Mucosa of stomach (tissue), 1 donor: Measurements from ENCODE around the gene SEMA4C.

ENCODE experiments used
- H3K27me3 ChIP-seq: one replicate; pipeline ENCODE4 v1.7.0; 2013; ENCODE audit warnings: mild to moderate bottlenecking, low read length; ENCODE audit not compliant: control insufficient read depth, insufficient read depth
- H3K36me3 ChIP-seq: one replicate; pipeline ENCODE4 v1.7.0; 2013; ENCODE audit warnings: low read length; ENCODE audit not compliant: control insufficient read depth, insufficient read depth
- H3K4me1 ChIP-seq: one replicate; pipeline ENCODE4 v1.7.0; 2013; ENCODE audit warnings: mild to moderate bottlenecking, low read length; ENCODE audit not compliant: control insufficient read depth, insufficient read depth
- H3K4me3 ChIP-seq: one replicate; pipeline ENCODE4 v1.7.0; 2013; ENCODE audit warnings: low read length
- H3K9ac ChIP-seq: one replicate; pipeline ENCODE4 v1.7.0; 2013; ENCODE audit warnings: mild to moderate bottlenecking, low read length, moderate library complexity
- H3K9me3 ChIP-seq: one replicate; pipeline ENCODE4 v1.7.0; 2013; ENCODE audit warnings: mild to moderate bottlenecking, low read length, moderate library complexity; ENCODE audit not compliant: control insufficient read depth
- donor health status: Pancreatic carcinoma.

The SEMA4C gene

DNA sequence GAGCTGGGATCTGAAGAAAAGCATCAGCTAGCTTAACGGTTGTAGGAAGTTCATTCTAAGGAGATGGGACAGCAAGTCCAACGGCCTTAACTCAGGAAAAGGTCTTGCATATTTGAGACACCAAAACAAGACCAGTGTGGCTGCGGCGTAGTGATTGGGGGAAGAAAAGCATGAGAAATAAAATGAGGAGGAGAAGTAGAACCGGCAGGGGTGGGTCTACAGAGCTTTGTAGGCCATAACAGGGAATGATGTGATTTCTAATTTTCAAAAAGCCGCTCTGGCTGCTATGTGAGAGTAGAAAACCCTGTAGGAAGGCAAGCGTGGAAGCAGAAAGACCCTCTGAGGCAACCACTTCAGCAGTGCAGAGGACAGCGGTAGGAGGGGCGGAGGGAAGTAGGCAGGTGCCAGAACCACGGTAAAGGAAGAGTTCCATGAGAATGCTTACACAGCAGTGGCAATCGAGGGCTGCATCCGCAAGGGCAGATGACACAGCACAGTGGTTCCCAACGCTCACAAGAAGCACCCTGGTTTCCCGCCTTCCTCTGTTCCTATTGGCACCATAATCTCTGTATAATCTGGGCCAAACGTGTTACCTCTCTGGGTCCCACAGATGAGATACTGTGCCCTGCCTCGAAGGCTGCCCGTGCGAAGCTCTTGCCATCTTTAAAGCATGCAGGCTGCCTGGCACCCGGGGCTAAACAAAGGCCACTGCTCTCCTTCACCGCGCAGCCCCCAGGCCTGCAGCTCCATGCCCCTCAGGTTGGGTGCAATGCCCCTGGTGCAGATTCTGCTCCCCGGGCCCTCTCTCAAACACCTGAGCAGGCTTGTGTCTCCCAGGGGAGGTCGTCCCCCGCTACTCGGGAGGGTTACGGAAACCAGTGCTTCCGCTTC, 12.9 kb downstream of the SEMA4C start:
- no peaks in the 10 kb centered on the region for H3K9me3 ChIP-seq
- peak overlapping the region; percentile 78 for H3K9ac ChIP-seq
- H3K4me1 ChIP-seq, result peaks cover 7% of the 10 kb centered on the region
- H3K27me3 ChIP-seq, result no peaks in the 10 kb centered on the region
- peak overlapping the region; percentile 82 for H3K4me3 ChIP-seq
- peaks cover 5% of the 10 kb centered on the region for H3K36me3 ChIP-seq

- Histone ChIP-seq H3K9ac (no peak overlapping the region), H3K36me3 (peaks cover 9% of the 10 kb centered on the region), H3K4me3 (no peak overlapping the region), H3K9me3 (no peaks in the 10 kb centered on the region), H3K27me3 (no peaks in the 10 kb centered on the region), H3K4me1 (peaks cover 7% of the 10 kb centered on the region)
Measured at GRCh38 chr2:96853321-96853720, 16.6 kb downstream of the SEMA4C start.

GRCh38 chr2:96852667-96853066, 17.2 kb downstream of the SEMA4C start:
- Histone ChIP-seq H3K4me1 (peaks cover 7% of the 10 kb centered on the region), H3K36me3 (peaks cover 9% of the 10 kb centered on the region), H3K4me3 (no peak overlapping the region), H3K9me3 (no peaks in the 10 kb centered on the region), H3K27me3 (no peaks in the 10 kb centered on the region), H3K9ac (no peak overlapping the region)

DNA sequence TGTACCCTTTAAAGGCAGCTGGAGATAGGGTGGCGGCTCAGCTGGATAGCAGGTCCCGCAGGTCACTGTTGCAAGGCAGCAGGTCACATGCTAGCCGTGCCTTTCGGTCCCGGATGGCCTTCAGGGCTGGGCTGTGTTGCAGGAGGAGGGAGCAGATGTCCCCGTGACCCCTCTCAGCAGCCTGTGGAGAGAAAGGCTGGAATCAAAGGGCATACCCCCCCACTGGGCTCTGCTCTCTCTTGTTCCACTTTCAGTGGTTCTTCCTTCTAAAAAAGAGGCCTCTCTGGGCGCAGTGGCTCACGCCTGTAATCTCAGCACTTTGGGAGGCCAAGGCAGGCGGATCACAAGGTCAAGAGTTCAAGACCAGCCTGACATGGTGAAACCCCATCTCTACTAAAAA, 21.6 kb downstream of the SEMA4C start:
- Histone ChIP-seq H3K9me3 (no peaks in the 10 kb centered on the region), H3K4me1 (no peaks in the 10 kb centered on the region), H3K36me3 (peaks cover 9% of the 10 kb centered on the region), H3K27me3 (no peaks in the 10 kb centered on the region), H3K9ac (no peak overlapping the region), H3K4me3 (no peak overlapping the region)

- H3K4me3 ChIP-seq, result no peak overlapping the region
Measured at GRCh38 chr2:96847586-96847985, 22.3 kb downstream of the SEMA4C start.

DNA sequence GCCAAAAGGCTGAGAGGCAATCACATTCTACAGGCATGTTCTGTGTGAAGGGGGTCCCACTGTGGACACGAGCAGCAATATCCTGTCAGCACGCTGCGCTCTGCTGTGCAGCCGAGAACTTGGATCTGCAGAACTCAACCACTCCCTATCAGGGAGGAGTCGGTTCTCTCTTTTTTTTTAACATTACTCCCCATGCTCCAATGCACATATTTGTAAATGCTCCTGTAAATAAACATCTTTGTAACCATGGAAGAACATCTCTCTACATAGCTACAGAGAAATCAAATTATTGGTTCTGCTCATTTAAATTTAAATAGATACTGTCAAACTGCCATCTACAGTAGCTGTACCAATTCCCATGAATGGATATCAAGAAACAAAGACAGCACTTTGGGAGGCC, 23.1 kb downstream of the SEMA4C start:
- Histone ChIP-seq H3K36me3 (peaks cover 4% of the 10 kb centered on the region), H3K27me3 (no peaks in the 10 kb centered on the region), H3K4me3 (no peak overlapping the region), H3K4me1 (no peaks in the 10 kb centered on the region), H3K9me3 (no peaks in the 10 kb centered on the region), H3K9ac (no peak overlapping the region)

More at GRCh38 chr2:96847586-96847985, 22.3 kb downstream of the SEMA4C start:
- Histone ChIP-seq H3K9ac (no peak overlapping the region), H3K4me1 (no peaks in the 10 kb centered on the region), H3K9me3 (no peaks in the 10 kb centered on the region), H3K27me3 (no peaks in the 10 kb centered on the region), H3K36me3 (peaks cover 5% of the 10 kb centered on the region)

- no peaks in the 10 kb centered on the region for H3K36me3 ChIP-seq
- H3K27me3 ChIP-seq, result no peaks in the 10 kb centered on the region
- no peak overlapping the region for H3K4me3 ChIP-seq
- no peak overlapping the region for H3K9ac ChIP-seq
- H3K4me1 ChIP-seq, result peaks cover 6% of the 10 kb centered on the region
- no peaks in the 10 kb centered on the region for H3K9me3 ChIP-seq
Measured at GRCh38 chr2:96844405-96844808, 25.5 kb downstream of the SEMA4C start.

GRCh38 chr2:96843538-96844268, 26.2 kb downstream of the SEMA4C start, which contains the start of gene ANKRD23:
ANKRD23 (minus strand) TSS chr2:96844021; CDS start chr2:96843992, 29 bp downstream.
- H3K4me1 ChIP-seq, result peaks cover 13% of the 10 kb centered on the region
- no peak within 1 kb of the TSS for H3K4me3 ChIP-seq
- H3K36me3 ChIP-seq, result no peaks in the 10 kb centered on the region
- no peaks in the 10 kb centered on the region for H3K27me3 ChIP-seq
- no peaks in the 10 kb centered on the region for H3K9me3 ChIP-seq
- no peak within 1 kb of the TSS for H3K9ac ChIP-seq

DNA sequence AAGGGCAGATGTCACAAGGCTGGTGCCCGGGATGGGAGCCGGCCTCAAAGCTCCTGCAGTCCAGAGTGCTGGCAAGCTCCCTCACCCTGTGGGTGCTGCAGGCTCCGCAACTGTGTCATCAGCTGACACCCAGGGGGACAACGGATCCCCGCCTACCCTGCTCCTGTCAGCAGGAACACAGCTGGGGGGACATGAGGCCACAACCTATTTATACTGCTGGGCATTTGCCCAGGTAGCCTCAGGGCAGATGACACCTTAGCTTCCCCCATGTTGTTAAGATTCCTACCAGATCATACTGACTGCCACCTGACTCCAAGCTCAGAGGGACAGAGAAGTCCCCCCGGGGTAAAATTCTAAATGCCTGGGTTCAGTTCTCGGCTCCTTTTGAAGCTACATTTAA, 27.3 kb downstream of the SEMA4C start:
- no peaks in the 10 kb centered on the region for H3K27me3 ChIP-seq
- peaks cover 14% of the 10 kb centered on the region for H3K4me1 ChIP-seq
- no peaks in the 10 kb centered on the region for H3K9me3 ChIP-seq
- no peak overlapping the region for H3K4me3 ChIP-seq
- no peak overlapping the region for H3K9ac ChIP-seq
- no peaks in the 10 kb centered on the region for H3K36me3 ChIP-seq

DNA sequence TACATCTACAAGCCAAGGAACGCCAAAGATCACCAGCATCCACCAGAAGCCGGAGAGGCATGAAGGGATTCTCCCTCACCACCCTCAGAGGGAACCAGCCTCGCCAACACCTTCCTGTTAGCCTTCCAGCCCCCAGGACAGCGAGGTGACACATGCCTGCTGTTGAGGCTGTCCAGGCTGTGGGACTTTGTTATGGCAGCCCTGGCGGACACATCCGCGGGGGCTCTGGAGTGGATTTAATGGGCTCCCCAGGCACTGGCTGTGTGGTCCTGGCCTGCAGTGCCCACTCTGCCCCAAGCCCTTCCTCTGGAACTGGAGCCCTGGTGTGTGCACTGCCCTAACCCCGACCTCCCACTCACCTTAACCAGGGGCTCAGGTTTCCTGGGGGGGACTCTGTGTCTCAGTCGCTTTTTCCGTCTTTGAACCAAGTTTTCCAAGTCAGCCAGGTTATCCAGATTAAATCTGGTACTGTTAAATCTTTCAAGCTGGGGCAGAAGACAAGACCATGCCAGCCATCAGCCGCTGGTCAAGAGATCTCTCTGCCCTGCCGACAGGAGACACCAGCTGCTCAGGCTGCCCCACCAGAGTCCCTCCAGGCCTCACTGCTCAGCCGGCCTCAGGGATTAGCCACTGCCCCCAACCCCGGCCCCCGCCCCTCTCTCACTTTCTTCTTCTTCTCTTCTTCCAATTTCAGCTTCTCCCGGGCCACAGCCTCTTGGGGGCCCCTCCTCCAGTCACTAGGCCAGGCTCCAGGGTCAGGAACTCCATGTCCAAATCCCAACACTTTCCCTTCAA, 28.0 kb downstream of the SEMA4C start:
- Histone ChIP-seq H3K4me3 (no peak overlapping the region), H3K9ac (no peak overlapping the region), H3K36me3 (no peaks in the 10 kb centered on the region)

DNA sequence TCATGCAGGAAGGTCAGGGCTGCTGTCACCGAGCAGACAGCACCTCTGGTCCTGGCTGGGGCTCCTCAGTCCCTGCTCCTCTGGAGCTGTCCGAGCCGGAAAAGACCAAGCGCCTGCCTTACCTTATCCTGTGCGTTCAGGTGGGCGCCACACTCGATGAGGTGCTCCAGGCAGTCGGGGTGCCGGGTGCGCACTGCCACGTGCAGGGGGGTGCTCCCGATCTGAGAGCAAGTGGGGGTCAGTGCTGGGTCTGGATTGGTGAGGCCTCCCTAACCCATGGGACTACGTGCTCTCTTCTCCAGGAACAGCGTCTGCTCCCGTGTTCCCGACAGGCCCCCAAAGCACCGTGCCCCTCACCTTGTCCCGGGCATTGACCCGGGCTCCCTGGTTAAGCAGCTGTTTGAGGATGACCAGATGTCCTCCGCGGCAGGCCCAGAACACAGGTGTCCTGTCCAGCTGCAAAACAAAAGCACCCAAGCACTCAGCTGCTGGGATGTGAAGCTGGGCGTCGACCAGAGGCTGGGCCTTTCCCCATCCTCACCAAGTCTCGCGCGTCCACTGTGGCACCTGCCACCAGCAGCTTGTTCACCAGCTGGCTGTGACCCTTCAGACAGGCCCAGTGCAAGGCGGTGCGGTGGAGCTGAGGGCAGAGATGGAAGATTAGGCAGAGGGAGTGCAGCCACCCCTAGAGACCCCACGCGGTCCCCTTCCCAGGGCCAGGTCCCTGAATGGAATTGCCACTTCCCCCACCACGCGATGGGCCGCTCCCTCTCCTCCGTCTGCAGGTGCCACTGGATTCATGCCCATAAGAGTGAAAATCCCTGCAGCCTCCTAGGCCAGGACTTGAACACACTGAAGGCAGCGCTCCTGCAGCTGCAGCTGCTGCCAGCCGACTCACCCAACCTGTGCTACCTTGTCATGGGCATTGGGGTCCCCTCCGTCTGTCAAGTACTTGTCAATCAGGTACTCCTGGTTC, 29.7 kb downstream of the SEMA4C start:
- no peaks in the 10 kb centered on the region for H3K27me3 ChIP-seq
- no peaks in the 10 kb centered on the region for H3K9me3 ChIP-seq
- H3K36me3 ChIP-seq, result no peaks in the 10 kb centered on the region
- no peak overlapping the region for H3K4me3 ChIP-seq
- peaks cover 14% of the 10 kb centered on the region for H3K4me1 ChIP-seq
- no peak overlapping the region for H3K9ac ChIP-seq

More for the DNA sequence above, 28.0 kb downstream of the SEMA4C start:
- Histone ChIP-seq H3K9me3 (no peaks in the 10 kb centered on the region), H3K4me1 (peaks cover 14% of the 10 kb centered on the region), H3K27me3 (no peaks in the 10 kb centered on the region)
